CD4-positive, alpha-beta T cell treated with Interleukin-10 for 1 hour (primary cell): ENCODE data around the gene CYBB.
A peak's percentile ranks its signal among the peaks of the same experiment; 100 is the strongest.

Experiments
- DNase-seq: peaks from one replicate; pipeline ENCODE4 v3.0.0-alpha.2; 2020

Gene CYBB

DNA sequence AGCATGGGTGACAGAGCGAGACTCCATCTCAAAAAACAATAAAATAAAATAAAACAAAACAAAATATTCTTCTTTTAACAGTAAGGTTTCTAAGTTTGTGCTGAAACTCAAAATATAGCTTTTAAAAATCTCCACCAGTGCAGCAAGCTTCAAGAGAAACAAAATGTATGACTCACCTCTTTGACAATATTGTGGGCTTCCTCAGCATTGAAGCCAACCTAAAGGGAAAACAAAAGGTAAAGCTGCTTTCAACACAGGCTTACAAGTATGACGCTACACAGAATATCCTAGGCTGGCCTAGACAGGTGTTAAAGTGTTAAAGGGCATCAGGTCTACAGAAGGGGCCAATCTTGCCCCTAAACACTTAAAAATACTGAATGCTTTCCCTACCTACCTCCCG lies 66.3 kb downstream of the CYBB start:
- DNase-seq = peak; percentile 40

DNA sequence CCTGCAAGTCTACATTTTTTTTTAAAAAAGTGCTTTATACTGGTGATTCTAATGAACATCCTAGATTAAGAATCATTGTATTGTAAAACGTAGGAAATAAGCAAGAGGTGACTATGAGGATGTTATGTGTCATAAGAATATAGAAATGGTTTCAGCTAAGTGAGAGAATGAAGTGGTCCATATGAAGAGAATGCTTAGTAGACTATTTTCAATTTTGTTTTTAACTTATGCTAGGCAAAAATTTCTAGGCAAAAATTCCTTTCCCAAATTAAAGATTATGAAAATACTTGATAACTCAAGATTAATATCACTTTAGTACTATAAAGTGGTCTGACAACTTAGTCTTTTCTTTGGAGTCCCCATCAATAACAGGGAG lies 66.7 kb downstream of the CYBB start:
- no peak for DNase-seq

DNA sequence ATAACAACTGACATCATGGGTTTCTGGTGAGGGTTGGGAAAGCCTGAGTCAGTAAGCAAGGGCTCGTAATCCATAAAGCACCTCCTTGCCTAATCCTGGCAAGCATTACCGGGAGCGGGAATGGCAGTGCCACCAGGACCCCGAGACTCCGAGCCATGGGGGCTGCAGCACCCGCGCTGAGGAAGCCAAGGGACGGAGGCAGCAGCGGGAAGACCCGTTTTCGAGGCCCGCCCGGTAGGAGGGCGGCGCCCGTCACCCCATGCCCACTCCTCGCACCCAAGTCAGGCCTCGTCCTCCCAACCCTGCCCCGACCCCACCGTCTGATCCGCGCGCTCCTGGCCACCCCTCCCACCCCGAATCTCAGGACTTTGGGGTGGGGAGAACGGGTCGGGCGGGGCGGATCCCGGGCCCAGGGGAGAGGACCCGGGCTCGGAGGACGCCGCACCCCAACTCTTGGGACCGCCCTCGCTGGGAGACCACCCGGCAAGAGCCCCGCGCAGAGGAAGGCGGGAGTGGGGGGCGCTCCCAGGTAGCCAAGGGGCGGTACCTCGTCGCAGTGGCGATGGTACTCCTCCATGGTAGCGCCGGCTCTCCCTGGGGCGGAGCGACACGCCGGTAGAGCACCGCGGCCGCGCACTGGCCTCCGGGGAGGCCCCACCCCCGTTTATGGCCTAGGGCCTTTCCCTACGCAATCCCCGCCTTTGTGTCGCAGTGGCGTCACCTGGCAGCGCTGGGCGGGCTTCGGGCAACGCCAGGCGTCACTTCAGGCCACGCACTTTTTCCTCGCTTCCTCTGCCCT lies 67.3 kb downstream of the CYBB start, which contains the start of gene DYNLT3:
Gene DYNLT3, minus strand, starts transcription at position 638 of the 799 bp plus-strand sequence. Its CDS starts 61 bp downstream, at position 577.
- peak; percentile 85 for DNase-seq

DNA sequence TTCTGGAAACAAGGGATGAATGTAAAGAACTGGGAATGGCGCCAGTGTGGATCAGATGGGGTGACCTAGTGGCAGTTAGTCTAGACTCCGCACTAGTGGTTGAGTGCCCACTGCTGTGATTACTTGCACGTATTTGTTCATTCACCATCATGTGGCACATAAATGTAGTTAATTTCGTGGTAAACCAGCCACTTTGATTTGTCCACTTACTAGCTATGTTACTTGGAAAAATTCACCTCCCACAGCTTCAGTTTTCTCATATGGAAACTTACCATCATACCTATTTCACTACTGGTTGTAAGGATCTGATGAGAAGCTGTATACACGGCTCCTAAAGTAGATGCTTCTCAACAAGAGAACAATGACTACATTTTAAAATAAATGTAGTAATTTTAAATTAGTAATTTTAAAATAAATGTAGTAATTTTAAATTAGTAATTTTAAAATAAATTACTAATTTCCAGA lies 67.9 kb downstream of the CYBB start:
- DNase-seq = no peak

DNA sequence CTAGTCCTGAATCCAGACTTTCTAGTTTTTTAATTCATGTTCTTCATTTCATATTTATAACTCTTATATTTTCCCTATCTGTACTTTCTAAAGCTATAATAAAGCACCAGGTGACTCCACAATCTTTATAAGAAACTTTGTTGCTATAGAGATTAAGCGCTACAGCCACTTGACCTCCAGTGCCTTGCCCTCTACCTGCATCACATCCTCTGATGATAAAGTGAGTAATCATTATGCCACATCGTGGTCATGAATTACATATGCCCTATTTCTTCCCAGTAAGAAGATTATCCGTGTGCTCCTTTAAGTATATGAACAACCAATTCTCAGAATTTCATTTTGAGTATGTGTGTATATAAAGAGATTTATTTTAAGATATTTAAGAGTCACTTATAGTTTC lies 74.3 kb downstream of the CYBB start:
- no peak for DNase-seq

DNA sequence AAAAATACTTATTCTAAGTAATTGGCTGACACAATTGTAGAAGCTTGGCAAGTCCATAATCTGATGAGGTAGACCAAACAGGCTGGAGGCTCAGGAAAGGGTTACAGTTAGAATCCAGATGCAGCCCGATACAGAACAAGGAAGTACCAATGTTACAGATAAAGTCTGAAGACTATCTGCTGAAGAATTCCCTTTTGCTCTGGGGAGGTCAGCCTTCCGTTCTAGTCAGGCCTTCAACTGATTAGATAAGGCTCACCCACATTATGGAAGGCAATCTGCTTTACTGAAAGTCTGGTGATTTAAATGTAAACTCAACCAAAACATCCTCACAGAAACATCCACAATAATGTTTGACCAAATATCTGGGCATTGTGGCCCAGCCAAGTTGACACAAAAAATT lies 74.9 kb downstream of the CYBB start:
- DNase-seq = no peak

DNA sequence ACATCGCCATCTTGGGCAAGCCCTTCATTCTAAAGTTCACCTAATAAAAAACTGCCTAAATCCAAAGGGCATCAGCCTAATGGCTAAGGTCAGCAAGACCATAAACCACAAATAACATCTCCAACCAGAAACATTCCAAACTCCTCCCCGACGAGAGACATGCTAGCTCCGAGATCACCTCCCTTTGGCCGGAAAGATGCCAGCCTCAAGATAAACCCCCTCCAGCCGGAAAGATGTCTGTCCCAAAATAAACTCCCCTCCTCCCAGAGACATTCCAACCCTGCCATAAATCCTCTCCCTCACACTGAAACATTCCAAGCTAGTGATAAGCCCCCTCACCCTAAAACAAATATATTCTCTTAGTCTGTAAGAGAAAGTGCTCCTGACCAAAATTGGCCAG lies 80.9 kb downstream of the CYBB start:
- DNase-seq = no peak

DNA sequence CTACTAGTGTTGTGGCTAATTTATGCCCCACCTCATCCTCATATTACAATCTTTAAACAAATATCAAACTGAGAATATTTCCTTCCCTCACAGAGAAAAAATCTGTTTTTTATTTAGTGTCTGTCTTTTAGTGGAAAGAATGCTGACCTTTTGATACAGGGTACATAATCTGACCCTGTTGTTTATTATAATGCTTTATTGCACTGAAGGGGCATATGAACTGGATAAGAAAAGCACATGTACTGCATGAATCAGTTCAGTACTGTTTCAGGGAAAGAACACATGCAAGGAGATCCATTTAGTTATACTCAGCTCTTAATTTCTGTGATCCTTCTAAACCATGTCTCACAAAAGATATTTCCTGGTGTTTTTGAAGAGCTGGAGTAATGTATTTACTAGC lies 83.0 kb downstream of the CYBB start:
- no peak for DNase-seq
